B cell (primary cell): ENCODE measurements around the gene NTNG1. TPM values are rescaled to one million over a fixed set of nuclear protein-coding genes. Genes with fewer than 3 reads are reported as not detected.

Experiments used
- ATAC-seq: fragments of 200-7000 bp; cut with Tn5 transposase; one replicate; pipeline ENCODE4 v1.10.0; 2021; ENCODE audit warnings: low read depth, mild to moderate bottlenecking, moderate number of reproducible peaks, moderate library complexity
- CTCF ChIA-PET: fragments of 350-600 bp; sonication (Branson Sonifier 250); formaldehyde crosslinking; loops from one replicate; lab custom pipeline; 2021; ENCODE audit warnings: antibody characterized with exemption, inconsistent platforms; lab: Charles Lee
- POLR2A ChIA-PET: fragments of 350-600 bp; sonication (Branson Sonifier 250); formaldehyde crosslinking; loops from one replicate; lab custom pipeline; 2021; ENCODE audit warnings: antibody characterized with exemption; lab: Charles Lee
- DNase-seq: peaks from one replicate; pipeline ENCODE4 v3.0.0; 2013
- H2AFZ ChIP-seq: 2 replicates; pipeline ENCODE4 v1.6.1; 2012; ENCODE audit warnings: mild to moderate bottlenecking, low read depth, low read length; ENCODE audit not compliant: insufficient read depth, poor library complexity, severe bottlenecking
- H3K27ac ChIP-seq, 2 donors: 1 replicate in 1 of 2; 2 replicates in 1 of 2; pipeline ENCODE4 v1.5.1; 2012 to 2013; ENCODE audit warnings: low read length in 2 of 2, mild to moderate bottlenecking in 2 of 2, moderate library complexity in 1 of 2
- H3K27me3 ChIP-seq, 4 experiments: fragments of 200-600 bp in 1 of 4; sonication (generic) in 1 of 4; replicated peaks in 1 of 4; 1 replicate in 2 of 4; 2 replicates in 2 of 4; pipeline versions ENCODE4 v1.6.1 to v1.7.0; 2013 to 2016; ENCODE audit warnings: low read length in 3 of 4, mild to moderate bottlenecking in 2 of 4, mixed read lengths in 1 of 4, moderate library complexity in 1 of 4; ENCODE audit not compliant: insufficient read depth in 4 of 4, control insufficient read depth in 3 of 4; ENCODE audit errors: control extremely low read depth in 1 of 4
- H3K36me3 ChIP-seq, 2 experiments: replicated peaks in 1 of 2; 1 replicate in 1 of 2; 2 replicates in 1 of 2; pipeline versions ENCODE4 v1.6.1 to v1.7.1; 2013; ENCODE audit warnings: low read length in 1 of 2; ENCODE audit not compliant: insufficient read depth in 2 of 2, control insufficient read depth in 1 of 2; ENCODE audit errors: control extremely low read depth in 1 of 2, extremely low read depth in 1 of 2
- H3K4me1 ChIP-seq, 2 donors: fragments of 200-600 bp in 1 of 2; sonication (generic) in 1 of 2; 1 replicate in 1 of 2; 2 replicates in 1 of 2; pipeline versions ENCODE4 v1.5.1 to v1.6.1; 2013 to 2017; ENCODE audit warnings: low read length in 2 of 2; ENCODE audit not compliant: control insufficient read depth in 2 of 2, insufficient read depth in 2 of 2
- H3K4me2 ChIP-seq: replicated peaks from 2 replicates; pipeline ENCODE3; 2012; ENCODE audit warnings: mild to moderate bottlenecking, low read depth, low read length; ENCODE audit not compliant: poor library complexity, severe bottlenecking
- H3K4me3 ChIP-seq, 5 experiments: fragments of 200-600 bp in 1 of 5; sonication (generic) in 1 of 5; 1 replicate in 3 of 5; 2 replicates in 2 of 5; pipeline versions ENCODE4 v1.5.1 to v1.7.0; 2011 to 2016; ENCODE audit warnings: low read length in 4 of 5, mild to moderate bottlenecking in 4 of 5, low read depth in 2 of 5, control low read depth in 1 of 5, moderate library complexity in 1 of 5; ENCODE audit not compliant: insufficient read depth in 1 of 5; ENCODE audit errors: control extremely low read depth in 1 of 5, extremely low read depth in 1 of 5
- H3K79me2 ChIP-seq: fragments of 200-600 bp; sonication (generic); one replicate; pipeline ENCODE4 v1.6.0; 2016; ENCODE audit warnings: low read length; ENCODE audit not compliant: control insufficient read depth, insufficient read depth
- H3K9ac ChIP-seq: fragments of 200-600 bp; sonication (generic); 2 replicates; pipeline ENCODE4 v1.6.1; 2017; ENCODE audit warnings: mild to moderate bottlenecking, low read length, moderate library complexity
- H3K9me3 ChIP-seq, 3 donors: one replicate each; pipeline versions ENCODE4 v1.6.1 to v1.7.1; 2013; ENCODE audit warnings: low read length in 2 of 3; ENCODE audit not compliant: control insufficient read depth in 2 of 3, insufficient read depth in 1 of 3; ENCODE audit errors: control extremely low read depth in 1 of 3
- H4K20me1 ChIP-seq: 2 replicates; pipeline ENCODE4 v1.6.0; 2012; ENCODE audit warnings: mild to moderate bottlenecking, low read length; ENCODE audit not compliant: insufficient read depth, control insufficient read depth, poor library complexity, severe bottlenecking
- H3K27ac Mint-ChIP-seq: one replicate; pipeline ENCODE4 v1.8.0; 2021; ENCODE audit warnings: mixed read lengths
- H3K27me3 Mint-ChIP-seq: one replicate; pipeline ENCODE4 v1.8.0; 2021; ENCODE audit warnings: mixed read lengths
- H3K4me1 Mint-ChIP-seq: one replicate; pipeline ENCODE4 v1.8.0; 2021; ENCODE audit warnings: mixed read lengths
- H3K4me3 Mint-ChIP-seq: one replicate; pipeline ENCODE4 v1.8.0; 2021; ENCODE audit warnings: mixed read lengths
- H3K9me3 Mint-ChIP-seq: one replicate; pipeline ENCODE4 v1.8.0; 2022; ENCODE audit warnings: mixed read lengths; ENCODE audit not compliant: insufficient read depth
- CTCF ChIP-seq: fragments of 200-600 bp; IDR thresholded peaks from one replicate; pipeline ENCODE4 v1.8.0; 2022; ENCODE audit warnings: antibody characterized with exemption, mild to moderate bottlenecking
- EZH2 ChIP-seq: IDR thresholded peaks from 2 replicates; pipeline ENCODE4 v1.6.1; 2012; ENCODE audit warnings: borderline replicate concordance, low read depth, mild to moderate bottlenecking, moderate library complexity, low read length; ENCODE audit not compliant: insufficient read depth, poor library complexity, severe bottlenecking
- WGBS: methylation state at CpG from one replicate; pipeline ENCODE4 v1.1.5; 2013; ENCODE audit warnings: missing lambda C conversion rate; ENCODE audit not compliant: insufficient coverage; 5-methylcytosine and 5-hydroxymethylcytosine counted together
- intact Hi-C: fragments of 100-400 bp; cut with micrococcal nuclease; formaldehyde crosslinking; loops from one replicate; pipeline ENCODE4 v1.10.0; 2022
- polyA plus RNA-seq: library from polyadenylated mRNA; depleted of rRNA; stranded (reverse); fragments of >200 nt; gene quantifications from 2 replicates; pipeline ENCODE4 v1.2.3, GENCODE V29; 2012
- total RNA-seq, 2 donors: library from RNA; stranded (reverse); fragments of 120-200 nt in 1 of 2; gene quantifications; 1 replicate in 1 of 2; 2 replicates in 1 of 2; pipeline versions ENCODE4 v1.2.3 to v1.2.4, GENCODE V29; 2013 to 2022

NTNG1 gene
- total and polyA plus RNA-seq, 2 donors (not counting 1 experiment from before 2014, with no cell fraction given), result 2.8 to 3.7 TPM

DNA sequence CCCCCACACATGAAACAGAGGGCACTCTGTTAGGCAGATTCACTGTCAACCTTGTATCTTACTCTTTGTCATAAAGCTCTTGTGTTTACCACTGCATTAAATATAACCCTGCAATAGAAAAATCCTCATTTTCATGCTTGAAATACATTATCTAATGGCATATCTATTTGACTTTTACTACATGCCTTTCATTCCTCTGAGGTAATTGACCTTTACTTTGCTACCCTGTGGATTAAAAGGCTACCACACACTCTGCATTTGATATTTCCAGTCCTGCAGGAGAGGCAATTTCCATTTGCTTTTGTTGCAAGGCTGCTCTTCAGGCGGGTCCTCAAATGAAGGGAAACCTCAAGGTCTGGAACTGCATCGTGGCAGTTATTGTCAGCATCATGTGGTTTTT, 238.0 kb downstream of the NTNG1 start:
- DNase-seq (no peak), ATAC-seq (no peak)
- no peaks in the 10 kb centered on the region for H4K20me1 ChIP-seq
- Mint-ChIP-seq H3K27me3 (no peaks in the 10 kb centered on the region), H3K27ac (no peak overlapping the region), H3K4me3 (no peak overlapping the region), H3K9me3 (no peaks in the 10 kb centered on the region), H3K4me1 (peaks cover 1% of the 10 kb centered on the region)
- no peaks in the 10 kb centered on the region for H3K36me3 ChIP-seq
- H3K79me2 ChIP-seq, result no peaks in the 10 kb centered on the region
- ChIA-PET POLR2A (no interaction called here), CTCF (no interaction called here)
- intact Hi-C loops, result no loop called here
- TF ChIP-seq CTCF (no peak), EZH2 (no peak)
- no peaks in the 10 kb centered on the region for H3K9me3 ChIP-seq
- H3K4me2 ChIP-seq, result no peak overlapping the region
- no peak overlapping the region for H3K9ac ChIP-seq
- no peak overlapping the region for H2AFZ ChIP-seq
- H3K4me1 ChIP-seq, result no peaks in the 10 kb centered on the region
- WGBS, result 89% methylated on average over 2 of the region's 2 CpGs
- no peak overlapping the region for H3K4me3 ChIP-seq
- H3K27me3 ChIP-seq, result no peaks in the 10 kb centered on the region
- no peak overlapping the region for H3K27ac ChIP-seq

DNA sequence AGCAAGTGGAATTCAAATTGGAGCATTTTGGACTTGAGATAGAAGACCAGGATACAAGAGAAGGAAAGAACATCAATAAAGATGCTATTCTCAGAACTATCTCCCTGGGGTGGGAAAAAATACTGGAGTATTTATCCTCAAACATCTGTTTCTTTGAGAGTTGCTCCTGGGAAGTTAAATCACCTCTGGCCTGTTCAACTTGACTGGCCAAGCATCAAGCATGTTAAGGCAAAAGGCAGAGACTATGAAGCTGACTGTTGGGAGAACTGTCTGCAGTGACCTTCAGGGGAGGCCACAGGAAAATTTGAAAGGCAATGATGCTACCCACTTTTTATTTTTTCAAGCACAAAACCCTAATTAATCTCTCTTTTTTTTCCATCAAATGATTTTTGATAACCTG, 239.0 kb downstream of the NTNG1 start:
- Mint-ChIP-seq H3K9me3 (no peaks in the 10 kb centered on the region), H3K4me1 (peaks cover 1% of the 10 kb centered on the region), H3K4me3 (no peak overlapping the region), H3K27me3 (no peaks in the 10 kb centered on the region), H3K27ac (no peak overlapping the region)
- POLR2A ChIA-PET, result no interaction called here
- H3K4me1 ChIP-seq, result no peaks in the 10 kb centered on the region
- ATAC-seq (no peak), DNase-seq (no peak)
- CTCF ChIA-PET, result interaction anchor here (1.2 to 2.7 kb wide), 2 partner anchors 9 to 149 kb away, joined by 4 to 6 read pairs; no protein-coding TSS in a partner anchor
- H3K79me2 ChIP-seq, result no peaks in the 10 kb centered on the region
- H2AFZ ChIP-seq, result no peak overlapping the region
- no peaks in the 10 kb centered on the region for H4K20me1 ChIP-seq
- no peaks in the 10 kb centered on the region for H3K9me3 ChIP-seq
- H3K27ac ChIP-seq, result no peak overlapping the region
- no peaks in the 10 kb centered on the region for H3K27me3 ChIP-seq
- no peaks in the 10 kb centered on the region for H3K36me3 ChIP-seq
- H3K9ac ChIP-seq, result no peak overlapping the region
- no peak overlapping the region for H3K4me3 ChIP-seq
- intact Hi-C loops, result no loop called here
- H3K4me2 ChIP-seq, result no peak overlapping the region
- no peak for TF ChIP-seq EZH2
- TF ChIP-seq CTCF, result no peak
